ENCODE results near the gene GCK. TPM values are rescaled to one million over a fixed set of nuclear protein-coding genes. Genes with fewer than 3 reads are reported as not detected.

GCK gene
- total and polyA plus RNA-seq, 2 of the 13 experiments (the other 11 are each of a cell fraction or from before 2014, with no cell fraction given) = not detected

GRCh38 chr7:44123190-44124003 lies 65.8 kb downstream of the GCK start, which contains the start of gene POLD2 (continued):
- TF ChIP-seq YY1 (IDR thresholded peaks at IDR 0.05; ENCODE audit: insufficient read depth, insufficient replicate concordance, low read depth, low read length) (peak; percentile 66), ZNF331 (CRISPR knock-in tag; IDR thresholded peaks at IDR 0.05) (0 out of 2 replicates have a peak, but pooled peaks have one; percentile 27), NR3C1 (CRISPR knock-in tag; IDR thresholded peaks at IDR 0.05) (no peak), ZNF251 (CRISPR knock-in tag; IDR thresholded peaks at IDR 0.05) (no peak), RBAK (CRISPR knock-in tag; IDR thresholded peaks at IDR 0.05) (no peak), ZBTB1 (CRISPR knock-in tag; IDR thresholded peaks at IDR 0.05; ENCODE audit: borderline replicate concordance) (no peak), JARID2 (CRISPR knock-in tag; IDR thresholded peaks at IDR 0.05; ENCODE audit: insufficient replicate concordance) (no peak), ZBTB44 (CRISPR knock-in tag; IDR thresholded peaks at IDR 0.05) (no peak), ZNF720 (CRISPR knock-in tag; IDR thresholded peaks at IDR 0.05) (no peak), AGO1 (IDR thresholded peaks at IDR 0.05; ENCODE audit: low read depth, low read length, poor library complexity, severe bottlenecking) (no peak), ZNF780A (CRISPR knock-in tag; IDR thresholded peaks at IDR 0.05) (no peak), HNF1B (CRISPR knock-in tag; IDR thresholded peaks at IDR 0.05) (peak; percentile 85)
- TF ChIP-seq, protein P1, sequence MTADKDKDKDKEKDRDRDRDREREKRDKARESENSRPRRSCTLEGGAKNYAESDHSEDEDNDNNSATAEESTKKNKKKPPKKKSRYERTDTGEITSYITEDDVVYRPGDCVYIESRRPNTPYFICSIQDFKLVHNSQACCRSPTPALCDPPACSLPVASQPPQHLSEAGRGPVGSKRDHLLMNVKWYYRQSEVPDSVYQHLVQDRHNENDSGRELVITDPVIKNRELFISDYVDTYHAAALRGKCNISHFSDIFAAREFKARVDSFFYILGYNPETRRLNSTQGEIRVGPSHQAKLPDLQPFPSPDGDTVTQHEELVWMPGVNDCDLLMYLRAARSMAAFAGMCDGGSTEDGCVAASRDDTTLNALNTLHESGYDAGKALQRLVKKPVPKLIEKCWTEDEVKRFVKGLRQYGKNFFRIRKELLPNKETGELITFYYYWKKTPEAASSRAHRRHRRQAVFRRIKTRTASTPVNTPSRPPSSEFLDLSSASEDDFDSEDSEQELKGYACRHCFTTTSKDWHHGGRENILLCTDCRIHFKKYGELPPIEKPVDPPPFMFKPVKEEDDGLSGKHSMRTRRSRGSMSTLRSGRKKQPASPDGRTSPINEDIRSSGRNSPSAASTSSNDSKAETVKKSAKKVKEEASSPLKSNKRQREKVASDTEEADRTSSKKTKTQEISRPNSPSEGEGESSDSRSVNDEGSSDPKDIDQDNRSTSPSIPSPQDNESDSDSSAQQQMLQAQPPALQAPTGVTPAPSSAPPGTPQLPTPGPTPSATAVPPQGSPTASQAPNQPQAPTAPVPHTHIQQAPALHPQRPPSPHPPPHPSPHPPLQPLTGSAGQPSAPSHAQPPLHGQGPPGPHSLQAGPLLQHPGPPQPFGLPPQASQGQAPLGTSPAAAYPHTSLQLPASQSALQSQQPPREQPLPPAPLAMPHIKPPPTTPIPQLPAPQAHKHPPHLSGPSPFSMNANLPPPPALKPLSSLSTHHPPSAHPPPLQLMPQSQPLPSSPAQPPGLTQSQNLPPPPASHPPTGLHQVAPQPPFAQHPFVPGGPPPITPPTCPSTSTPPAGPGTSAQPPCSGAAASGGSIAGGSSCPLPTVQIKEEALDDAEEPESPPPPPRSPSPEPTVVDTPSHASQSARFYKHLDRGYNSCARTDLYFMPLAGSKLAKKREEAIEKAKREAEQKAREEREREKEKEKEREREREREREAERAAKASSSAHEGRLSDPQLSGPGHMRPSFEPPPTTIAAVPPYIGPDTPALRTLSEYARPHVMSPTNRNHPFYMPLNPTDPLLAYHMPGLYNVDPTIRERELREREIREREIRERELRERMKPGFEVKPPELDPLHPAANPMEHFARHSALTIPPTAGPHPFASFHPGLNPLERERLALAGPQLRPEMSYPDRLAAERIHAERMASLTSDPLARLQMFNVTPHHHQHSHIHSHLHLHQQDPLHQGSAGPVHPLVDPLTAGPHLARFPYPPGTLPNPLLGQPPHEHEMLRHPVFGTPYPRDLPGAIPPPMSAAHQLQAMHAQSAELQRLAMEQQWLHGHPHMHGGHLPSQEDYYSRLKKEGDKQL (CRISPR knock-in tag; IDR thresholded peaks at IDR 0.05; ENCODE audit: low read depth) = no peak
- TF ChIP-seq, protein P2, sequence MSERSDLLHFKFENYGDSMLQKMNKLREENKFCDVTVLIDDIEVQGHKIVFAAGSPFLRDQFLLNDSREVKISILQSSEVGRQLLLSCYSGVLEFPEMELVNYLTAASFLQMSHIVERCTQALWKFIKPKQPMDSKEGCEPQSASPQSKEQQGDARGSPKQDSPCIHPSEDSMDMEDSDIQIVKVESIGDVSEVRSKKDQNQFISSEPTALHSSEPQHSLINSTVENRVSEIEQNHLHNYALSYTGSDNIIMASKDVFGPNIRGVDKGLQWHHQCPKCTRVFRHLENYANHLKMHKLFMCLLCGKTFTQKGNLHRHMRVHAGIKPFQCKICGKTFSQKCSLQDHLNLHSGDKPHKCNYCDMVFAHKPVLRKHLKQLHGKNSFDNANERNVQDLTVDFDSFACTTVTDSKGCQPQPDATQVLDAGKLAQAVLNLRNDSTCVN (CRISPR knock-in tag; IDR thresholded peaks at IDR 0.05; ENCODE audit: borderline replicate concordance) = no peak; the same call in 1 of the 2 replicates
- TF ChIP-seq, protein P3, sequence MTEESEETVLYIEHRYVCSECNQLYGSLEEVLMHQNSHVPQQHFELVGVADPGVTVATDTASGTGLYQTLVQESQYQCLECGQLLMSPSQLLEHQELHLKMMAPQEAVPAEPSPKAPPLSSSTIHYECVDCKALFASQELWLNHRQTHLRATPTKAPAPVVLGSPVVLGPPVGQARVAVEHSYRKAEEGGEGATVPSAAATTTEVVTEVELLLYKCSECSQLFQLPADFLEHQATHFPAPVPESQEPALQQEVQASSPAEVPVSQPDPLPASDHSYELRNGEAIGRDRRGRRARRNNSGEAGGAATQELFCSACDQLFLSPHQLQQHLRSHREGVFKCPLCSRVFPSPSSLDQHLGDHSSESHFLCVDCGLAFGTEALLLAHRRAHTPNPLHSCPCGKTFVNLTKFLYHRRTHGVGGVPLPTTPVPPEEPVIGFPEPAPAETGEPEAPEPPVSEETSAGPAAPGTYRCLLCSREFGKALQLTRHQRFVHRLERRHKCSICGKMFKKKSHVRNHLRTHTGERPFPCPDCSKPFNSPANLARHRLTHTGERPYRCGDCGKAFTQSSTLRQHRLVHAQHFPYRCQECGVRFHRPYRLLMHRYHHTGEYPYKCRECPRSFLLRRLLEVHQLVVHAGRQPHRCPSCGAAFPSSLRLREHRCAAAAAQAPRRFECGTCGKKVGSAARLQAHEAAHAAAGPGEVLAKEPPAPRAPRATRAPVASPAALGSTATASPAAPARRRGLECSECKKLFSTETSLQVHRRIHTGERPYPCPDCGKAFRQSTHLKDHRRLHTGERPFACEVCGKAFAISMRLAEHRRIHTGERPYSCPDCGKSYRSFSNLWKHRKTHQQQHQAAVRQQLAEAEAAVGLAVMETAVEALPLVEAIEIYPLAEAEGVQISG (CRISPR knock-in tag; IDR thresholded peaks at IDR 0.05) = peak; percentile 45; the same call in 1 of the 2 replicates

Measured in HepG2 (cell line).